Immature natural killer cell (primary cell): Measurements from ENCODE around the gene SMKR1. TPM values are rescaled to one million over a fixed set of nuclear protein-coding genes. Genes with fewer than 3 reads are reported as not detected.

Experiments used
- DNase-seq, 3 donors: peaks; one replicate each; pipeline ENCODE4 v3.0.0; 2022; ENCODE audit warnings: mixed read lengths in 1 of 3
- H3K27ac Mint-ChIP-seq, 6 donors: one replicate each; pipeline ENCODE4 v1.8.0; 2020; ENCODE audit warnings: mixed read lengths in 6 of 6, mild to moderate bottlenecking in 5 of 6, inconsistent platforms in 4 of 6, moderate library complexity in 3 of 6
- H3K27me3 Mint-ChIP-seq, 3 donors: one replicate each; pipeline ENCODE4 v1.8.0; 2020 to 2021; ENCODE audit warnings: low read depth in 3 of 3, mild to moderate bottlenecking in 3 of 3, mixed read lengths in 3 of 3, moderate library complexity in 3 of 3, inconsistent platforms in 1 of 3
- H3K36me3 Mint-ChIP-seq, 3 donors: one replicate each; pipeline ENCODE4 v1.8.0; 2020; ENCODE audit warnings: mixed read lengths in 3 of 3, inconsistent platforms in 2 of 3, mild to moderate bottlenecking in 2 of 3
- H3K4me1 Mint-ChIP-seq, 2 donors: one replicate each; pipeline ENCODE4 v1.8.0; 2020; ENCODE audit warnings: inconsistent platforms in 2 of 2, mild to moderate bottlenecking in 2 of 2, mixed read lengths in 2 of 2, moderate library complexity in 1 of 2
- H3K4me3 Mint-ChIP-seq, 5 donors: one replicate each; pipeline ENCODE4 v1.8.0; 2020; ENCODE audit warnings: mild to moderate bottlenecking in 5 of 5, mixed read lengths in 5 of 5, inconsistent platforms in 3 of 5, moderate library complexity in 3 of 5
- H3K9me3 Mint-ChIP-seq, 6 donors: one replicate each; pipeline ENCODE4 v1.8.0; 2020; ENCODE audit warnings: mild to moderate bottlenecking in 6 of 6, mixed read lengths in 6 of 6, inconsistent platforms in 4 of 6, moderate library complexity in 3 of 6
- polyA plus RNA-seq, 3 donors: library from polyadenylated mRNA; unstranded; fragments of 300-500 nt; fragmentation: Illumina TruSeq; gene quantifications; one replicate each; pipeline ENCODE4 v1.2.3, GENCODE V29; 2021

The SMKR1 gene
- polyA plus RNA-seq, 3 donors from 2014 or later, result 18.1 to 25.8 (median 19.5) TPM

DNA sequence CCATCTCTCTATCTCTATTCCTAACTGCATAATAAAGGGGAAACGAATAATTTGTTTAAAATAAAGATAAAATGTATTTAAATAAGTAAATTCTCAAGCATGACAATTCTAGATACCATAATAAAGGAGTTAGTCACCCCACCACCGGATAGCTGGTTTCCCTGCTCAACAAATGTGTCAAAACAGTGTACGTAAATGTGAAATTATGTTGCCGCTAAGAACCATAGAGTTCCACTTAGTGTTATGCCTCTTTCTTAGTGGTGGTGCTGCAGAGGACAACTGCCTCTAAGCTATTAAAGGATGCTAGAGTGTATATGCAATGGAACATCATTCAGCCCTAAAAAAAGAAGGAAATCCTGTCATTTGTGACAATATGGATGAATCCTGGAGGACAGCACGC, 42.4 kb downstream of the SMKR1 start:
- H3K4me3 Mint-ChIP-seq, result peak overlapping the region in 4 of 5 donors; percentile 29 to 61 (median 59)
- H3K27ac Mint-ChIP-seq, result peak overlapping the region; percentile 75 to 87 (median 85)
- H3K4me1 Mint-ChIP-seq, result peaks cover 41 to 49% of the 10 kb centered on the region in 2 donors

GRCh38 chr7:129550693-129551360, 48.5 kb downstream of the SMKR1 start:
- no peak for DNase-seq
- no peak overlapping the region for H3K4me3 Mint-ChIP-seq

More for the DNA sequence above, 42.4 kb downstream of the SMKR1 start:
- Mint-ChIP-seq H3K9me3 (no peaks in the 10 kb centered on the region), H3K27me3 (peaks cover 0 to 8% (median 7%) of the 10 kb centered on the region in 3 donors), H3K36me3 (peaks cover 0 to 4% (median 0%) of the 10 kb centered on the region in 3 donors)
- peak in 2 of 3 donors; percentile 43 to 60 for DNase-seq

DNA sequence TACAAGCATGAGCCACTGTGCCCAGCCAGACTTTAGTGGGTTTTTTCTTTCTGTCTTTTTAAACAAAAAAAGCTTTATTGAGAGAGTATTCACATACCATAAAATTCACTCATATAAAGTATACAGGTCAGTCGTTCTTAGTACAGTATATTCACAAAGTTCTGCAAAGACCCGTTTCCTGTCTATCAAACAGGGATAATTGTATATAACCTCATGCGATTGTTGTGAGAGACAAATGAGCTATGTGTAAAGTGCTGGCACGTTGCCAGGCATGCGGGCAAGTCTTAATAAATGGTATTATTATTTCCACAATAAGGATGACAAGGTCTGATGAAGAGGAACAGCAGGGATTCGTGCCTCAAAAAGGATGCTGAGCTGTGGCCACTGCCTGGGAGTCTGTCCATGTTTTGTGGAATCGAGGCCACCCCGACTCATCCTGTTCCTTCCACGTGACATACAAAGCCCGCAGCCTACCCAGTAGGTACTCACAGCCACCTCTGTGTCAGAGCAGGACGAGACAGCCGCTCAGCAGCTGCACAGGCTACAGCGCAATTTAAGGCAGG, 51.6 kb downstream of the SMKR1 start:
- H3K27ac Mint-ChIP-seq, result peak overlapping the region; percentile 37 to 94 (median 77)
- no peaks in the 10 kb centered on the region for H3K36me3 Mint-ChIP-seq
- H3K9me3 Mint-ChIP-seq, result peaks cover 0 to 1% (median 0%) of the 10 kb centered on the region in 6 donors

More at GRCh38 chr7:129550693-129551360, 48.5 kb downstream of the SMKR1 start:
- Mint-ChIP-seq H3K27me3 (no peaks in the 10 kb centered on the region), H3K27ac (no peak overlapping the region), H3K36me3 (no peaks in the 10 kb centered on the region), H3K9me3 (peaks cover 0 to 1% (median 0%) of the 10 kb centered on the region in 6 donors), H3K4me1 (peaks cover 9 to 10% of the 10 kb centered on the region in 2 donors)

DNA sequence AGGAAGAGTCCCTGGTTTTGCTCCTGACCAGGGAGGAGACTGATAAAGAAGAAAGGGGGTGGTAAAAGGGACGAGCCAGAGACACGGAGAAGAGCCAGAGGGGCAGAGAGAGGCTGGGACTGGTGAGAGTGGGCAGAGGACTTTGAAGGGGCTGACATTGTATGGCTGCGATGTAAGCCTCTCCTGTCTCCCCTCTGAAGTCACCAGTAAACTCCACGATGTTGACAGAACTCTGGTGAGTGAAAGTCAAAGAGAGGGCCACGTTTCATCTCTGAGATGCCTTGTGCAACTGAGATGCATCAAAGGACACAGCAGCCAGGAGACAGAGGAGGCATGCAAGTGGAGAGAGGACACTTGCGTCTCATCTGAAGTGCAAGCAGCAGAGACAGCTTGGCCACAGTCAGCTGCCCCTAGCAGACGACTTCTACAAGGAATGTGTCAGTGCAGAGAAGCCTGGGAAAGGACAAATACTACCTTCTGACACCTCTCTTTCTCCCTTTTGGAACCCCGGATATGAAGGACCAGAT, 54.3 kb downstream of the SMKR1 start:
- Mint-ChIP-seq H3K36me3 (no peaks in the 10 kb centered on the region), H3K27ac (peak overlapping the region in 2 of 6 donors; percentile 0 to 74), H3K4me3 (no peak overlapping the region), H3K9me3 (peaks cover 0 to 1% (median 0%) of the 10 kb centered on the region in 6 donors), H3K4me1 (peaks cover 9 to 10% of the 10 kb centered on the region in 2 donors), H3K27me3 (peaks cover 0 to 2% (median 0%) of the 10 kb centered on the region in 3 donors)
- DNase-seq, result no peak

More for the DNA sequence above, 51.6 kb downstream of the SMKR1 start:
- DNase-seq, result peak; percentile 46 to 73 (median 50)
- H3K27me3 Mint-ChIP-seq, result no peaks in the 10 kb centered on the region
- peak overlapping the region; percentile 54 to 77 (median 67) for H3K4me3 Mint-ChIP-seq
- H3K4me1 Mint-ChIP-seq, result peaks cover 9 to 10% of the 10 kb centered on the region in 2 donors

DNA sequence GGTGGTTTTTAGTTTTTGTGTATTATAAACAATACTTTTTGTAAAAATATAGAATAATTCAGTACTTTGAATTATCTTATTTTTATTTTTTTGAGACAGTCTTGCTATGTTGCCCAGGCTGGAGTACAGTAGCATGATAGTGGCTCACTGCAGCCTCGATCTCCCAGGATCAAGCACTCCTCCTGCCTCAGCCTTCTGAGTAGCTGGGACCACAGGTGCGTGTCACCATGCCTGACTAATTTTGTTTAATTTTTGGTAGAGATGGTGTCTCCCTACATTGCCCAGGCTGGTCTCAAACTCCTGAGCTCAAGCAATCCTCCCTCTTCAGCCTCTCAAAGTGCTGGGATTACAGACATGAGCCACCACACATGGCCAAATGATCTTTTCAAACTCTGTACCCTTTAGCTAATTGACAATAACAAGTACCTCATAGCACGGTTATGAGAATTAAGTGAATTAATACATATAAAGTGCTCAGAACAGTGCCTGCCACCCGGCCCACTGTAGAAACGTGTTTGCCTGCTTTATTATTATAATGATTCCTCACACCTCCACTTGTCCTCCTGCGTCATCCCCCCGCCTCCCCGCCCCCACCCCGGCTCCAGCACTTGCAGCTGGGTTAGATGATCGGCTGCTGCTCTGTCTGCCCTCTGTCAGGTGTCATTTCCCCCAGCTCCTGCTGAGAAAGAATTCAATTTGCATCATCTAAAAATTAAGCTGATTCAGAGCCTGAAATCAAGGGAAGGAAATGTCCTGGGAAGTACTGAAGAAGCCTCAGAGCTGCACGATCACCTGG, 55.6 kb downstream of the SMKR1 start:
- DNase-seq, result no peak
- no peaks in the 10 kb centered on the region for H3K9me3 Mint-ChIP-seq
- H3K4me1 Mint-ChIP-seq, result peaks cover 9 to 10% of the 10 kb centered on the region in 2 donors
- H3K27me3 Mint-ChIP-seq, result peaks cover 0 to 2% (median 1%) of the 10 kb centered on the region in 3 donors
- H3K36me3 Mint-ChIP-seq, result no peaks in the 10 kb centered on the region
- peak overlapping the region in 1 of 6 donors; percentile 76 for H3K27ac Mint-ChIP-seq
- H3K4me3 Mint-ChIP-seq, result no peak overlapping the region

GRCh38 chr7:129559564-129559963, 57.2 kb downstream of the SMKR1 start:
- no peak for DNase-seq
- Mint-ChIP-seq H3K27ac (no peak overlapping the region), H3K9me3 (no peaks in the 10 kb centered on the region)

GRCh38 chr7:129560831-129561230, 58.5 kb downstream of the SMKR1 start:
- H3K4me1 Mint-ChIP-seq, result no peaks in the 10 kb centered on the region
- peak overlapping the region in 1 of 6 donors; percentile 18 for H3K27ac Mint-ChIP-seq
- peaks cover 0 to 5% (median 0%) of the 10 kb centered on the region in 3 donors for H3K36me3 Mint-ChIP-seq
- no peaks in the 10 kb centered on the region for H3K9me3 Mint-ChIP-seq
- no peak overlapping the region for H3K4me3 Mint-ChIP-seq
- no peak for DNase-seq
- H3K27me3 Mint-ChIP-seq, result peaks cover 0 to 2% (median 1%) of the 10 kb centered on the region in 3 donors

More at GRCh38 chr7:129559564-129559963, 57.2 kb downstream of the SMKR1 start:
- H3K4me1 Mint-ChIP-seq, result peaks cover 0 to under 1% of the 10 kb centered on the region in 2 donors
- peaks cover 0 to 2% (median 1%) of the 10 kb centered on the region in 3 donors for H3K27me3 Mint-ChIP-seq
- no peak overlapping the region for H3K4me3 Mint-ChIP-seq
- peaks cover 0 to under 1% (median 0%) of the 10 kb centered on the region in 3 donors for H3K36me3 Mint-ChIP-seq

- peaks cover 0 to 5% (median under 1%) of the 10 kb centered on the region in 3 donors for H3K36me3 Mint-ChIP-seq
- H3K27me3 Mint-ChIP-seq, result peaks cover 2 to 4% (median 3%) of the 10 kb centered on the region in 3 donors
- no peak overlapping the region for H3K4me3 Mint-ChIP-seq
- H3K27ac Mint-ChIP-seq, result no peak overlapping the region
- H3K9me3 Mint-ChIP-seq, result no peaks in the 10 kb centered on the region
- peaks cover 0 to 3% of the 10 kb centered on the region in 2 donors for H3K4me1 Mint-ChIP-seq
- DNase-seq, result no peak
Observed at GRCh38 chr7:129561677-129562359, 59.5 kb downstream of the SMKR1 start.

Other genes starting within 250 kb of the SMKR1 start
- gene STRIP2, start 68.1 kb upstream of the SMKR1 start, polyA plus RNA-seq, result under 1 TPM in 1 of 3 donors, not detected in 2; 0.25 TPM
- gene NRF1, start 109.2 kb downstream of the SMKR1 start, polyA plus RNA-seq, result 10 to 100 TPM in 2 of 3 donors, 1 to 10 TPM in 1; 9.8 to 24.7 (median 12.7) TPM